Measurements from ENCODE around the gene ATL1.

The ATL1 gene

DNA sequence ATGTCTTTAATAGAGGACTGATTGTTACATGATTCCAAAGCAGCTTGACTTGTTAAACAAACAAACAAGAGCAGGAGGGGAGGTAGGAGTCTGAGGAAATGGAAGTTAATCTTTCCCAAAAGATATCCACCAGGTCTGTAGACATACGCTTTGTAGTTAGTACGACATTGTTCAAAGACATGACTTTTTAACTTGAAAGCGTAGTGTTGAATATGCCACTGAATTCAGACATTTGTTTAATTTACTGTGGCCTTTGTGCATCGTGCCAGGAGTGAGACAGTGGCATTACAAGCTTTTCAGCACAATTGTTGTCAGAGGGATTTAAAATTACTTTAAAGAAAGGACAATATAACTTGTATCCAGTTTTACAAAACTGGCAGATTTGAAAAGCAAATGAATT is 55.1 kb downstream of the ATL1 start:
- no peaks in the 10 kb centered on the region; the same call in 1 of the 2 replicates for H3K36me3 ChIP-seq (ENCODE audit: insufficient read depth, low read length)
- H3K4me1 ChIP-seq (ENCODE audit: insufficient read depth, low read length, poor library complexity, severe bottlenecking): no peaks in the 10 kb centered on the region
- H3K79me2 ChIP-seq (ENCODE audit: insufficient read depth, low read length): no peaks in the 10 kb centered on the region
- H4K20me1 ChIP-seq (ENCODE audit: insufficient read depth, low read length, poor library complexity, severe bottlenecking): no peaks in the 10 kb centered on the region
- no peaks in the 10 kb centered on the region for H3F3A ChIP-seq (ENCODE audit: low read depth)
- H3K9me3 ChIP-seq (ENCODE audit: insufficient read depth, low read depth, low read length): no peaks in the 10 kb centered on the region
- H3K4me3 ChIP-seq (ENCODE audit: low read length, poor library complexity, severe bottlenecking): no peak overlapping the region
- H3K4me2 ChIP-seq (ENCODE audit: low read depth, low read length, poor library complexity, severe bottlenecking): no peak overlapping the region
- no peaks in the 10 kb centered on the region for H3K27me3 ChIP-seq (ENCODE audit: insufficient read depth, low read length, poor library complexity, severe bottlenecking)
- H3K9ac ChIP-seq (ENCODE audit: low read depth, low read length, poor library complexity, severe bottlenecking): no peak overlapping the region
- H2AFZ ChIP-seq (ENCODE audit: low read length): no peak overlapping the region
- H3K9me2 ChIP-seq (replicated peaks; ENCODE audit: low read depth, low read length): no peaks in the 10 kb centered on the region
- TF ChIP-seq CTCF (conservative IDR thresholded peaks at IDR 0.05; ENCODE audit: low read length): no peak
- no peak for TF ChIP-seq EZH2phosphoT487 (IDR thresholded peaks at IDR 0.05; ENCODE audit: borderline replicate concordance)

DNA sequence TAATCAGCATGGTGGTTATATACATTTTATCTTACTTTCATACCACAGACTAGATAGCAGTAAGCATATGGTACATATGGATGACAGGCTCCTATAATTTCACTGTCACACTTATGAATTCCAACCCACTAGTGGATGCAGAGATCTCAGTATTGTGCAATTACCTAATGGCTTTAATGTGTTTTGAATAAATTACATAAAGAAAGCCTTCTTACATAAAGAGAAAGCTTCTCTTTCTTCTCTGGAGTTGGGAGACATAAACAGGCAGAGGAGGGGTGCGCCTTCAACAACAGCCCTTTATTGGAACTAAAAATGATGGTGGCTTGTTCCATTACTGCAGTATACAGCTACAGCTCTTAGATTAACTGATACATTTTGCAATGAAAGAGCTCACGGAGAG is 55.6 kb downstream of the ATL1 start:
- Histone ChIP-seq H3K79me2 (ENCODE audit: insufficient read depth, low read length) (no peaks in the 10 kb centered on the region), H3K9me3 (ENCODE audit: insufficient read depth, low read depth, low read length) (no peaks in the 10 kb centered on the region), H4K20me1 (ENCODE audit: insufficient read depth, low read length, poor library complexity, severe bottlenecking) (no peaks in the 10 kb centered on the region), H2AFZ (ENCODE audit: low read length) (no peak overlapping the region), H3K36me3 (ENCODE audit: insufficient read depth, low read length) (no peaks in the 10 kb centered on the region; the same call in 1 of the 2 replicates), H3K27me3 (ENCODE audit: insufficient read depth, low read length, poor library complexity, severe bottlenecking) (no peaks in the 10 kb centered on the region), H3K4me1 (ENCODE audit: insufficient read depth, low read length, poor library complexity, severe bottlenecking) (no peaks in the 10 kb centered on the region), H3F3A (ENCODE audit: low read depth) (no peaks in the 10 kb centered on the region), H3K4me3 (ENCODE audit: low read length, poor library complexity, severe bottlenecking) (no peak overlapping the region), H3K9me2 (replicated peaks; ENCODE audit: low read depth, low read length) (no peaks in the 10 kb centered on the region), H3K4me2 (ENCODE audit: low read depth, low read length, poor library complexity, severe bottlenecking) (no peak overlapping the region), H3K9ac (ENCODE audit: low read depth, low read length, poor library complexity, severe bottlenecking) (no peak overlapping the region)
- no peak for TF ChIP-seq CTCF (conservative IDR thresholded peaks at IDR 0.05; ENCODE audit: low read length)
- TF ChIP-seq EZH2phosphoT487 (IDR thresholded peaks at IDR 0.05; ENCODE audit: borderline replicate concordance): no peak

GRCh38 chr14:50616275-50616674 is 56.3 kb downstream of the ATL1 start:
- TF ChIP-seq CTCF (conservative IDR thresholded peaks at IDR 0.05; ENCODE audit: low read length) (no peak), EZH2phosphoT487 (IDR thresholded peaks at IDR 0.05; ENCODE audit: borderline replicate concordance) (no peak)
- no peak overlapping the region for H3K9ac ChIP-seq (ENCODE audit: low read depth, low read length, poor library complexity, severe bottlenecking)
- no peak overlapping the region for H3K4me2 ChIP-seq (ENCODE audit: low read depth, low read length, poor library complexity, severe bottlenecking)
- H3K9me2 ChIP-seq (replicated peaks; ENCODE audit: low read depth, low read length): no peaks in the 10 kb centered on the region
- H2AFZ ChIP-seq (ENCODE audit: low read length): no peak overlapping the region
- no peaks in the 10 kb centered on the region for H3K4me1 ChIP-seq (ENCODE audit: insufficient read depth, low read length, poor library complexity, severe bottlenecking)
- H4K20me1 ChIP-seq (ENCODE audit: insufficient read depth, low read length, poor library complexity, severe bottlenecking): no peaks in the 10 kb centered on the region
- no peaks in the 10 kb centered on the region for H3K9me3 ChIP-seq (ENCODE audit: insufficient read depth, low read depth, low read length)
- H3K4me3 ChIP-seq (ENCODE audit: low read length, poor library complexity, severe bottlenecking): no peak overlapping the region
- H3K36me3 ChIP-seq (ENCODE audit: insufficient read depth, low read length): no peaks in the 10 kb centered on the region; the same call in 1 of the 2 replicates
- no peaks in the 10 kb centered on the region for H3F3A ChIP-seq (ENCODE audit: low read depth)
- no peaks in the 10 kb centered on the region for H3K27me3 ChIP-seq (ENCODE audit: insufficient read depth, low read length, poor library complexity, severe bottlenecking)
- H3K79me2 ChIP-seq (ENCODE audit: insufficient read depth, low read length): no peaks in the 10 kb centered on the region
